BLaER1 (cell line): Measurements from ENCODE around the gene PLEKHM1.

Experiments
- H3K27ac ChIP-seq: shearing (Covaris generic); formaldehyde crosslinking; 2 replicates; pipeline ENCODE4 v1.8.1; 2022
- H3K27me3 ChIP-seq: shearing (Covaris generic); formaldehyde crosslinking; 2 replicates; pipeline ENCODE4 v1.8.1; 2022
- H3K36me3 ChIP-seq: shearing (Covaris generic); formaldehyde crosslinking; 2 replicates; pipeline ENCODE4 v1.8.1; 2022
- H3K4me1 ChIP-seq: shearing (Covaris generic); formaldehyde crosslinking; 2 replicates; pipeline ENCODE4 v1.8.1; 2022
- H3K4me2 ChIP-seq: shearing (Covaris generic); formaldehyde crosslinking; 2 replicates; pipeline ENCODE4 v1.8.1; 2022
- H3K4me3 ChIP-seq: shearing (Covaris generic); formaldehyde crosslinking; 2 replicates; pipeline ENCODE4 v1.8.1; 2022
- H3K9ac ChIP-seq: shearing (Covaris generic); formaldehyde crosslinking; 2 replicates; pipeline ENCODE4 v1.8.1; 2022
- H3K9me3 ChIP-seq: shearing (Covaris generic); formaldehyde crosslinking; 2 replicates; pipeline ENCODE4 v1.8.1; 2022
- H4K20me1 ChIP-seq: shearing (Covaris generic); formaldehyde crosslinking; 2 replicates; pipeline ENCODE4 v1.8.1; 2022
- Cebpa-rat ChIP-seq: shearing (Covaris generic); IDR thresholded peaks from 2 replicates; pipeline ENCODE4 v1.8.1; 2022

Gene PLEKHM1

GRCh38 chr17:45403906-45404490, 86.5 kb downstream of the PLEKHM1 start:
- H3K9me3 ChIP-seq: no peaks in the 10 kb centered on the region
- peaks cover 65% of the 10 kb centered on the region for H3K4me1 ChIP-seq
- H3K4me3 ChIP-seq: no peak overlapping the region
- TF ChIP-seq Cebpa-rat: no peak
- no peak overlapping the region for H3K27ac ChIP-seq
- peaks cover 68% of the 10 kb centered on the region for H3K36me3 ChIP-seq
- H3K4me2 ChIP-seq: no peak overlapping the region
- H4K20me1 ChIP-seq: peaks cover 27% of the 10 kb centered on the region; the same call in 1 of the 2 replicates
- no peak overlapping the region for H3K9ac ChIP-seq
- H3K27me3 ChIP-seq: no peaks in the 10 kb centered on the region

GRCh38 chr17:45402916-45403315, 87.6 kb downstream of the PLEKHM1 start:
- no peak overlapping the region for H3K4me3 ChIP-seq
- H4K20me1 ChIP-seq: peaks cover 18% of the 10 kb centered on the region; the same call in 1 of the 2 replicates
- no peaks in the 10 kb centered on the region for H3K27me3 ChIP-seq
- H3K9me3 ChIP-seq: no peaks in the 10 kb centered on the region
- H3K36me3 ChIP-seq: peaks cover 79% of the 10 kb centered on the region
- H3K4me1 ChIP-seq: peaks cover 54% of the 10 kb centered on the region
- H3K27ac ChIP-seq: 0 out of 2 replicates have a peak overlapping the region, but pooled peaks have one; percentile 15
- H3K4me2 ChIP-seq: peak overlapping the region; percentile 46
- TF ChIP-seq Cebpa-rat: no peak
- no peak overlapping the region for H3K9ac ChIP-seq

- Histone ChIP-seq H3K27me3 (no peaks in the 10 kb centered on the region), H4K20me1 (peaks cover 10% of the 10 kb centered on the region), H3K9me3 (no peaks in the 10 kb centered on the region), H3K4me3 (no peak overlapping the region), H3K4me2 (no peak overlapping the region), H3K9ac (0 out of 2 replicates have a peak overlapping the region, but pooled peaks have one; percentile 6), H3K4me1 (peaks cover 47% of the 10 kb centered on the region), H3K27ac (no peak overlapping the region), H3K36me3 (peaks cover 98% of the 10 kb centered on the region)
- no peak for TF ChIP-seq Cebpa-rat
Observed at GRCh38 chr17:45398800-45399199, 91.7 kb downstream of the PLEKHM1 start.

GRCh38 chr17:45397796-45398195, 92.7 kb downstream of the PLEKHM1 start:
- no peak for TF ChIP-seq Cebpa-rat
- Histone ChIP-seq H3K36me3 (peaks cover 93% of the 10 kb centered on the region), H3K4me3 (no peak overlapping the region), H3K27me3 (no peaks in the 10 kb centered on the region), H3K27ac (no peak overlapping the region), H3K4me1 (peaks cover 43% of the 10 kb centered on the region), H3K4me2 (no peak overlapping the region), H4K20me1 (peaks cover 10% of the 10 kb centered on the region), H3K9me3 (no peaks in the 10 kb centered on the region), H3K9ac (0 out of 2 replicates have a peak overlapping the region, but pooled peaks have one; percentile 4)

GRCh38 chr17:45396496-45397205, 93.9 kb downstream of the PLEKHM1 start:
- Histone ChIP-seq H3K9ac (no peak overlapping the region), H4K20me1 (peaks cover 10% of the 10 kb centered on the region), H3K9me3 (no peaks in the 10 kb centered on the region), H3K27me3 (no peaks in the 10 kb centered on the region), H3K4me2 (no peak overlapping the region), H3K4me3 (no peak overlapping the region), H3K4me1 (peaks cover 43% of the 10 kb centered on the region), H3K36me3 (peaks cover 81% of the 10 kb centered on the region), H3K27ac (no peak overlapping the region)
- no peak for TF ChIP-seq Cebpa-rat

GRCh38 chr17:45395569-45396415, 94.7 kb downstream of the PLEKHM1 start:
- H3K4me2 ChIP-seq: peak overlapping the region; percentile 61
- no peaks in the 10 kb centered on the region for H3K9me3 ChIP-seq
- peaks cover 43% of the 10 kb centered on the region for H3K4me1 ChIP-seq
- no peak for TF ChIP-seq Cebpa-rat
- H4K20me1 ChIP-seq: peaks cover 10% of the 10 kb centered on the region
- no peaks in the 10 kb centered on the region for H3K27me3 ChIP-seq
- no peak overlapping the region for H3K9ac ChIP-seq
- H3K27ac ChIP-seq: no peak overlapping the region
- peaks cover 73% of the 10 kb centered on the region for H3K36me3 ChIP-seq
- no peak overlapping the region for H3K4me3 ChIP-seq

GRCh38 chr17:45394913-45395568, 95.5 kb downstream of the PLEKHM1 start:
- H3K4me1 ChIP-seq: peaks cover 41% of the 10 kb centered on the region
- TF ChIP-seq Cebpa-rat: no peak
- no peak overlapping the region for H3K4me3 ChIP-seq
- no peaks in the 10 kb centered on the region for H3K9me3 ChIP-seq
- H3K4me2 ChIP-seq: peak overlapping the region; percentile 61
- peaks cover 10% of the 10 kb centered on the region for H4K20me1 ChIP-seq
- peaks cover 65% of the 10 kb centered on the region for H3K36me3 ChIP-seq
- H3K9ac ChIP-seq: peak overlapping the region; percentile 24; the same call in 1 of the 2 replicates
- no peaks in the 10 kb centered on the region for H3K27me3 ChIP-seq
- no peak overlapping the region for H3K27ac ChIP-seq

GRCh38 chr17:45394564-45394912, 96.0 kb downstream of the PLEKHM1 start:
- H3K4me2 ChIP-seq: peak overlapping the region; percentile 61
- peaks cover 10% of the 10 kb centered on the region for H4K20me1 ChIP-seq
- TF ChIP-seq Cebpa-rat: no peak
- H3K4me1 ChIP-seq: peaks cover 41% of the 10 kb centered on the region
- peaks cover 60% of the 10 kb centered on the region for H3K36me3 ChIP-seq
- H3K9me3 ChIP-seq: no peaks in the 10 kb centered on the region
- peak overlapping the region; percentile 24; the same call in 1 of the 2 replicates for H3K9ac ChIP-seq
- no peak overlapping the region for H3K4me3 ChIP-seq
- no peaks in the 10 kb centered on the region for H3K27me3 ChIP-seq
- peak overlapping the region; percentile 13; the same call in 1 of the 2 replicates for H3K27ac ChIP-seq

- H3K9ac ChIP-seq: peak overlapping the region; percentile 24; the same call in 1 of the 2 replicates
- H3K9me3 ChIP-seq: no peaks in the 10 kb centered on the region
- no peak for TF ChIP-seq Cebpa-rat
- peak overlapping the region; percentile 13; the same call in 1 of the 2 replicates for H3K27ac ChIP-seq
- H3K4me2 ChIP-seq: peak overlapping the region; percentile 61
- no peaks in the 10 kb centered on the region for H3K27me3 ChIP-seq
- peaks cover 10% of the 10 kb centered on the region for H4K20me1 ChIP-seq
- peaks cover 56% of the 10 kb centered on the region for H3K36me3 ChIP-seq
- H3K4me3 ChIP-seq: no peak overlapping the region
- peaks cover 46% of the 10 kb centered on the region for H3K4me1 ChIP-seq
Observed at GRCh38 chr17:45394091-45394490, 96.4 kb downstream of the PLEKHM1 start.
